Stimulated activated CD8-positive, alpha-beta memory T cell treated with anti-CD3 and anti-CD28 coated beads, Interleukin-12 subunit alpha, Interleukin-12 subunit beta, amount 100 ng/mL, for 24 hours (primary cell): ENCODE results near the gene EFEMP2.

Source experiments
- DNase-seq: peaks from one replicate; pipeline ENCODE4 v3.0.0-alpha.2; 2020; ENCODE audit errors: extremely low read depth

Gene EFEMP2

GRCh38 chr11:65826984-65827735 is 45.4 kb downstream of the EFEMP2 start:
- DNase-seq, result no peak

- no peak for DNase-seq
Measured at GRCh38 chr11:65822776-65823528, 49.6 kb downstream of the EFEMP2 start.

GRCh38 chr11:65821107-65821506 is 51.5 kb downstream of the EFEMP2 start:
- no peak for DNase-seq

GRCh38 chr11:65817835-65818680 is 54.5 kb downstream of the EFEMP2 start:
- peak; percentile 87 for DNase-seq

- DNase-seq, result no peak
Measured at GRCh38 chr11:65817312-65817834, 55.2 kb downstream of the EFEMP2 start.

GRCh38 chr11:65816696-65817095 is 55.9 kb downstream of the EFEMP2 start:
- no peak for DNase-seq
